Measurements from ENCODE around the gene MREG.

Gene MREG, protein sequence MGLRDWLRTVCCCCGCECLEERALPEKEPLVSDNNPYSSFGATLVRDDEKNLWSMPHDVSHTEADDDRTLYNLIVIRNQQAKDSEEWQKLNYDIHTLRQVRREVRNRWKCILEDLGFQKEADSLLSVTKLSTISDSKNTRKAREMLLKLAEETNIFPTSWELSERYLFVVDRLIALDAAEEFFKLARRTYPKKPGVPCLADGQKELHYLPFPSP

DNA sequence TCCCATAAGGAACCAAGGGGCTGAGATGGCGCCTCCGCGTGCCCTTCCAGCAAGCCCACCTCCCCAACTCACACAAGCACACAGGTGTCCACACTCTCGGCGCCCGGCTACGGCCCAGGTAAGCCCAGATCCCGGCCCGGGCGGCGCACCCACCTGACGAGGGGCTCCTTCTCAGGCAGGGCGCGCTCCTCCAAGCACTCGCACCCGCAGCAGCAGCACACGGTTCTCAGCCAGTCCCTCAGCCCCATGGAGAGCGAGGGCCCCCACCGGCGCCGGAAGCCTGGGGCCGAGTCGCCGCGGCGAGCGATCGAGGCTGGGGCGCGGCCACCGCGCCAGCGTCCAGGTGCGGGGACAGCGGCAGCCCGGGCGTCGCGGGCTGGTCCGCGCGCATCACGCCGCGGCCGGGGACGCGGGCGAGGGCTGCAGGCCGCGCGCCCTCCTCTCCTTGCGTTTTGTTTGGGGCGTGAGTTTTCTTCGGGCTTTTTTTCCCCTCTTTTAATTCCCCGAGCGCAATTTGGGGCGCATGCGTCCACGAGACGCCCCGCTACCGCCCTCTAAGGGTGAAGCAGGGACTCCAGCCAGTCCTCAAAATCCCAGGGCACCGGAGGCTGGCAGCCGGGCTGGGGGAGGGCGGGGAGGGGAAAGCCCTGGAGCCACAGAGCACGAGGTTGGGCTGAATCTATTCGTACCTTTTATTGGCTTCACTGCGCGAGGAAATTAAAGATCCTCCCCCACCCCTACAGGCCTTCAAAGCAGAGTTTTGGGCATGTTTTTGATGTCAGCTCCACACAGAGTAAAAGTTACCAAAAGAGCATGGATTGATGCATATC is at the start of gene MREG:
Gene MREG, minus strand, starts transcription at position 472 of the 830 bp plus-strand sequence. Its CDS starts 224 bp downstream, at position 248.
- TF ChIP-seq, protein P1, sequence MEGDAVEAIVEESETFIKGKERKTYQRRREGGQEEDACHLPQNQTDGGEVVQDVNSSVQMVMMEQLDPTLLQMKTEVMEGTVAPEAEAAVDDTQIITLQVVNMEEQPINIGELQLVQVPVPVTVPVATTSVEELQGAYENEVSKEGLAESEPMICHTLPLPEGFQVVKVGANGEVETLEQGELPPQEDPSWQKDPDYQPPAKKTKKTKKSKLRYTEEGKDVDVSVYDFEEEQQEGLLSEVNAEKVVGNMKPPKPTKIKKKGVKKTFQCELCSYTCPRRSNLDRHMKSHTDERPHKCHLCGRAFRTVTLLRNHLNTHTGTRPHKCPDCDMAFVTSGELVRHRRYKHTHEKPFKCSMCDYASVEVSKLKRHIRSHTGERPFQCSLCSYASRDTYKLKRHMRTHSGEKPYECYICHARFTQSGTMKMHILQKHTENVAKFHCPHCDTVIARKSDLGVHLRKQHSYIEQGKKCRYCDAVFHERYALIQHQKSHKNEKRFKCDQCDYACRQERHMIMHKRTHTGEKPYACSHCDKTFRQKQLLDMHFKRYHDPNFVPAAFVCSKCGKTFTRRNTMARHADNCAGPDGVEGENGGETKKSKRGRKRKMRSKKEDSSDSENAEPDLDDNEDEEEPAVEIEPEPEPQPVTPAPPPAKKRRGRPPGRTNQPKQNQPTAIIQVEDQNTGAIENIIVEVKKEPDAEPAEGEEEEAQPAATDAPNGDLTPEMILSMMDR (IDR thresholded peaks at IDR 0.05; ENCODE audit: low read depth, low read length): peak; percentile 73
- TF ChIP-seq MYC (IDR thresholded peaks at IDR 0.05; ENCODE audit: low read depth, low read length) (no peak), POLR2A (IDR thresholded peaks at IDR 0.05; ENCODE audit: extremely low read depth, insufficient read length) (no peak)
- TF ChIP-seq, protein P2, sequence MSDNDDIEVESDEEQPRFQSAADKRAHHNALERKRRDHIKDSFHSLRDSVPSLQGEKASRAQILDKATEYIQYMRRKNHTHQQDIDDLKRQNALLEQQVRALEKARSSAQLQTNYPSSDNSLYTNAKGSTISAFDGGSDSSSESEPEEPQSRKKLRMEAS (IDR thresholded peaks at IDR 0.05; ENCODE audit: low read depth, low read length): peak; percentile 4; the same call in 1 of the 2 replicates
- H3K4me3 ChIP-seq (ENCODE audit: low read depth, low read length): peak within 1 kb of the TSS; percentile 67
- DNase-seq (ENCODE audit: low read depth): peak; percentile 86

DNA sequence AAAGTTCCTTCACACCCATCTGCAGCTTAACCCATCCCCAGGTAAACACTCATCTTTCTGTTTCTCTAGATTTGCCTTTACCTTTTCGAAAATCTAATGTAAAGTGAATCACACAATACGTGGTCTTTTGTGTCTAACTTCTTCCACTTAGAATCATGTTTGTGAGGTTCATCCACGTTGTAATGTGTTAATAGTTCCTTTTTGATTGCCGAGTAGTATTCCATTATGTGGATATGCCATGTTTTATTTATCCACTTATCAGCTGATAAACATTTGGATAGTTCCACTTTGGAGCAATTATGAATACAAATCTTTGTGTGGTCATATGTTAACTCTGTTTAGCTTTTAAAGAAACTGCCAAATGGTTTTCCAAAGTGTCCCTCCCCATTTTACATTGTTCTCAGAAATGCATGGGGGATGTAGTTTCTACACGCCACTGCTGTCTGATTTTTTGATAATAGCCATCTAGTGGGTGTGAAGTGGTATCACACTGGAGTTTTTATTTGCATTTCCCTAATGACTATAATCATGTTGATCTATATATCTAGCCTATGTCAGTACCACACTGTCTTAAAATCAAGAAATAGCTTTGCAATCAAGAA is 46.0 kb upstream of the MREG start:
- DNase-seq (ENCODE audit: low read depth): peak; percentile 20
- TF ChIP-seq, protein P1 (IDR thresholded peaks at IDR 0.05; ENCODE audit: low read depth, low read length): no peak
- TF ChIP-seq MYC (IDR thresholded peaks at IDR 0.05; ENCODE audit: low read depth, low read length): no peak
- TF ChIP-seq POLR2A (IDR thresholded peaks at IDR 0.05; ENCODE audit: extremely low read depth, insufficient read length): no peak
- TF ChIP-seq, protein P2 (IDR thresholded peaks at IDR 0.05; ENCODE audit: low read depth, low read length): no peak
- no peak overlapping the region for H3K4me3 ChIP-seq (ENCODE audit: low read depth, low read length)

DNA sequence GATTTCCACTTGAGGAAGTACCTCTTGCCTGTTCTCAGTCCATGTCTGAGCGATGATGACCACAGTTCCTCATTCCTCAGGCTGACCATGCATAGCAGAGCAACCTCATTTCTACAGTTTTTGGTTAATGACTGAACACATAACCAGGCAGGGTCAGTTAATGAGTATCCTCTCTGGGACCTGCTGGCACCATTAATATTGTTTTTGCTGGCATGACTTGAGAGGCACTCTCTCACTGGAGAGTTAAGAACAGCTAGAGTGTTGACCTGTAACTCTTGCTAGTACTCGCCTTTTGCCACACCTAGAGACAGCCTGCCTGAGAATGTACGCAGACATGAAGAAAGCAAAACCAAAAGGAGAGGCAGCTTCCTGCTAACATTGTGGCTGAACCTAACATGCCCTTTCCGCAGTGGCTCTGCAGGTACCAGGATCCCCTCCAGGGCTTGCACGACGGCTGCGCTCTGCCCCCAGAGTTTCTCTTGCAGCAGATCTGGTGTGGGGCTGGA is 44.4 kb upstream of the MREG start:
- TF ChIP-seq, protein P2 (IDR thresholded peaks at IDR 0.05; ENCODE audit: low read depth, low read length): no peak
- no peak for TF ChIP-seq POLR2A (IDR thresholded peaks at IDR 0.05; ENCODE audit: extremely low read depth, insufficient read length)
- TF ChIP-seq MYC (IDR thresholded peaks at IDR 0.05; ENCODE audit: low read depth, low read length): no peak
- TF ChIP-seq, protein P1 (IDR thresholded peaks at IDR 0.05; ENCODE audit: low read depth, low read length): no peak

DNA sequence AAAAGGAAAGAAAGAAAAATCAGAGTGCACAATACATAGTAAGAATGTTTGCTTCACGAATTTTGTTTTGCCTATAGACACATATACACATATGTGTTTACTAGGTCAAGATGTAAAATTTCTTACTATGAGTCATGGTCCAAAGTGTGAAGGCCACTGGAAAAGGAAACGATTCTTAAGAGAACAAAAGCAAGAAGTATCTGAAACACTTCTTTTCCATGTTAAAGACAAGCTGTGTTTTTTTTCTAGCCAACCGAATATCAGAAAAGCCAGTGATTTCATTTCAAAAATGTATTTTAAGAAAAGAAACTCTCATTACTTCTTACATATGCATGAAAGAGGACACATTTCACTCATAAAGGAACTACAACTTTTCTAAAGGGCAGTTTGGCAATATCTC is 43.4 kb upstream of the MREG start:
- no peak for TF ChIP-seq MYC (IDR thresholded peaks at IDR 0.05; ENCODE audit: low read depth, low read length)
- DNase-seq (ENCODE audit: low read depth): no peak
- no peak overlapping the region for H3K4me3 ChIP-seq (ENCODE audit: low read depth, low read length)

More for the DNA sequence above, 44.4 kb upstream of the MREG start:
- peak; percentile 62 for DNase-seq (ENCODE audit: low read depth)
- H3K4me3 ChIP-seq (ENCODE audit: low read depth, low read length): no peak overlapping the region

DNA sequence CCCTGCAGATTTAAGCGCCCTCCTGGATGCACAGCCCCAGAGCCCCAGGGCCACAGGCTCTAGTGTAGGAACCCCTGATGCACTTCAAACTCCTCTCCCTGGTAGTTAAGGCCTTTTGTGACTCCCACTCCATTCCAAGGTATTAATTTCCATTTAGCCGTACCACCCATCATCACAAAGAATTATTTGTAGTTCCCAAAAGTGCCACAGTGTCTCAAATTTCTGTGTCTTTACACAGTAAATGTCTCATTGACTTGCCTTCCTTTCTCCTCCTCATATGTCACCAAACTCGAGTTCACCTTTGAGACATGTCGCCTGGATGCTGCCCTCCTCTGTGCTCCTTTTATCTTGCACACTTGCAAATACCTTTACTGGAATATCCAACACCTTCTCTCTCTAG is 42.3 kb upstream of the MREG start:
- TF ChIP-seq MYC (IDR thresholded peaks at IDR 0.05; ENCODE audit: low read depth, low read length) (no peak), POLR2A (IDR thresholded peaks at IDR 0.05; ENCODE audit: extremely low read depth, insufficient read length) (no peak)
- TF ChIP-seq, protein P1 (IDR thresholded peaks at IDR 0.05; ENCODE audit: low read depth, low read length): no peak
- TF ChIP-seq, protein P2 (IDR thresholded peaks at IDR 0.05; ENCODE audit: low read depth, low read length): no peak

DNA sequence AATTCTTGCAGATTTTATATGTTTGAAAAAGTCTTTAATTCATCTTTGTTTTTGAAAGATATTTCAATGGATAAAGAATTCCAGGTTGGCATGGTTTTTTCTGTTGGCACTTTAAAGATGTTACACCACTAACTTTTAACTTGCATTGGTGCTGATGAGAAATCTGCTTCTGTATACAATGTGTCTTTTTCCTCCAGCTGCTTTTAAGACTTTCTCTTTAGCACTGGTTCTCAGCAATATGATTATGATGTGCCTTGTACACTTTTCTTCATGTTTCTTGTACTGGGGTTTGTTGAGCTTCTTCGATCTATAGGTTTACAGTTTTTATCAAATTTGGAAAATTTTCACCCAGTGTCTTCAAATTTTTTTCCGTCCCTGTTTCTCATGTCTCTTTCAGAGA is 39.1 kb upstream of the MREG start:
- TF ChIP-seq, protein P1 (IDR thresholded peaks at IDR 0.05; ENCODE audit: low read depth, low read length): no peak
- TF ChIP-seq, protein P2 (IDR thresholded peaks at IDR 0.05; ENCODE audit: low read depth, low read length): no peak
- no peak for TF ChIP-seq MYC (IDR thresholded peaks at IDR 0.05; ENCODE audit: low read depth, low read length)
- TF ChIP-seq POLR2A (IDR thresholded peaks at IDR 0.05; ENCODE audit: extremely low read depth, insufficient read length): no peak

More for the DNA sequence above, 42.3 kb upstream of the MREG start:
- no peak overlapping the region for H3K4me3 ChIP-seq (ENCODE audit: low read depth, low read length)
- no peak for DNase-seq (ENCODE audit: low read depth)

More for the DNA sequence above, 39.1 kb upstream of the MREG start:
- no peak for DNase-seq (ENCODE audit: low read depth)
- H3K4me3 ChIP-seq (ENCODE audit: low read depth, low read length): no peak overlapping the region

Measured in NB4 (cell line).